Activated CD4-positive, CD25-positive, alpha-beta regulatory T cell treated with anti-CD3 and anti-CD28 coated beads, Interleukin-2, amount 50 U/mL, for 16 hours (primary cell): Measurements from ENCODE around the gene SLMAP.
A peak's percentile ranks its signal among the peaks of the same experiment; 100 is the strongest.

Experiments
- DNase-seq: peaks from one replicate; pipeline ENCODE4 v3.0.0-alpha.2; 2020; ENCODE audit warnings: low read depth, low spot score

SLMAP gene, protein sequence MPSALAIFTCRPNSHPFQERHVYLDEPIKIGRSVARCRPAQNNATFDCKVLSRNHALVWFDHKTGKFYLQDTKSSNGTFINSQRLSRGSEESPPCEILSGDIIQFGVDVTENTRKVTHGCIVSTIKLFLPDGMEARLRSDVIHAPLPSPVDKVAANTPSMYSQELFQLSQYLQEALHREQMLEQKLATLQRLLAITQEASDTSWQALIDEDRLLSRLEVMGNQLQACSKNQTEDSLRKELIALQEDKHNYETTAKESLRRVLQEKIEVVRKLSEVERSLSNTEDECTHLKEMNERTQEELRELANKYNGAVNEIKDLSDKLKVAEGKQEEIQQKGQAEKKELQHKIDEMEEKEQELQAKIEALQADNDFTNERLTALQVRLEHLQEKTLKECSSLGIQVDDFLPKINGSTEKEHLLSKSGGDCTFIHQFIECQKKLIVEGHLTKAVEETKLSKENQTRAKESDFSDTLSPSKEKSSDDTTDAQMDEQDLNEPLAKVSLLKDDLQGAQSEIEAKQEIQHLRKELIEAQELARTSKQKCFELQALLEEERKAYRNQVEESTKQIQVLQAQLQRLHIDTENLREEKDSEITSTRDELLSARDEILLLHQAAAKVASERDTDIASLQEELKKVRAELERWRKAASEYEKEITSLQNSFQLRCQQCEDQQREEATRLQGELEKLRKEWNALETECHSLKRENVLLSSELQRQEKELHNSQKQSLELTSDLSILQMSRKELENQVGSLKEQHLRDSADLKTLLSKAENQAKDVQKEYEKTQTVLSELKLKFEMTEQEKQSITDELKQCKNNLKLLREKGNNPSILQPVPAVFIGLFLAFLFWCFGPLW

DNA sequence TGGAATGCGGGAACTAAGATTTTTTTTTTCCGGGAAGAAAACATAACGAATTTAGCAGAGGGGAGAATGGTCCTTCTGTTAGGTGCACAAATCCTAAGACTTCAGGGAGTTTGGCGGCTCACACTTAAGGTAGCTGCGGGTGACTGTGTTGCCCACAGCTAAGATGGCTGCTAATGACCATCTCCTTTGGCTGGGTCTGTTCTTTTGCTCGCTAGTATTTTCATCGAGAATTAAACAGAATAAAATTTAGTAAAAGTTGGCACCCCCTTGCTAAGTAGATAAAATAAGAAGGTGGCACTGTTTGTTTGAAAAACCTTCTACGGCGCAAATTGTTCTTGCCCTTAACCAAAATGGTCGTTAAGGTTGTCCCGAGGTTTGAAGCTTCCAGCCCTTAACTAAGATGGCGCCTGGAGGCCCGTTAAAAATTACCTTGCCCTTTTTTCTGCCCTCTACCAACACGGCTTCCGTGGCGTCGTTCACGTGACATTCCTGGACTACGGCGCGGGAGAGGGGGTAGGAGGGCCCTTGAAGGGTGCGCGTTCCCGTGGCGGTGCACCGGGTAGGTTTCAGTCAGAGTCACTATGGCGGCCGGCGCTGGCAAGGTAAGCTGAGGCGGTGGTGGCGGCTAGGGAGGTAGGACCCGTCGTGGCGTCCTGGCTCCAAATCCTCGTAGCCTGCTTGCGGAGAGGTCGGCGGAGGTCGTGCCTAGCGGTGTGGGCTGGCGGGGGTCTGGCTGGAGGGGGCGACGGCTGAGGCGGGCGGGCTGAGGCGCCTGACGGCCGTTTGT is at the start of gene SLMAP:
Gene SLMAP (plus strand): TSS at position 569 of the 787 bp plus-strand sequence. CDS start 1,343 bp downstream, outside the sequence.
- DNase-seq, result peak; percentile 96

DNA sequence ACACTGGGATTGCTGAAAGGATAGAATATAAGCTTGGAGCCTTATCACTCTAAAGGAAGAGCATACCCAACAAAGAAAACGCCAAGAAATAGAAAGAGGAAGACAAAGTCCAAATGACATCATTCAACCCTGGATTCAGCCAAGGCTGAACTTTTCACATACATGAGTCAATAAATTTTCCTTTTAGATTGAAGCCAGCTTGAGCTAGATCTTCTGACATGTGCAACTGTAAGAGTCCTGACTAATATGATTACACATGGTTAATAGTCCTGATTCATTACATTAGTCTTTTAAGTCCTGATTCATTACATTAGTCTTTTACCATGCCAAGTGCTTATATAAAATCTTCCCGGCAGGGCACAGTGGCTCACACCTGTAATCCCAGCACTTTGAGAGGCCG is 49.6 kb upstream of the SLMAP start:
- no peak for DNase-seq

DNA sequence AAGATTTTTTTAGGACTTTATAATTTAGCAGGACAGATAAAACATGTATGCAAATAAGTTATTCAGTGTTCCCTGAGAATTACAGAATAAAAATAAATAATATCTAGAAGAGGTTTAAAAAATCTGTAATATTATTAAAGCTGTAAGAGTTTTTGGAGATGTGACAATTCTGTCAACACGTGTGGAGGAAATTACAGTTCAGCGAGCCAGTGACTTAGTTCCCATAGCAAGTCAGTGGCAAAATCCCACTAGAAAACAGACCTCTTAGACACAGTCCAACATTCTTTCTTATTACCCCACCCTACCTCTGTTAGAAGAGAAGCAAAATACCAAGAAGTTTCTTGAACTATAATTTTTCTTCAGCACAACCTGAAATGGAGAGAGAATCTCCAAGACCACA is 47.1 kb upstream of the SLMAP start:
- no peak for DNase-seq

DNA sequence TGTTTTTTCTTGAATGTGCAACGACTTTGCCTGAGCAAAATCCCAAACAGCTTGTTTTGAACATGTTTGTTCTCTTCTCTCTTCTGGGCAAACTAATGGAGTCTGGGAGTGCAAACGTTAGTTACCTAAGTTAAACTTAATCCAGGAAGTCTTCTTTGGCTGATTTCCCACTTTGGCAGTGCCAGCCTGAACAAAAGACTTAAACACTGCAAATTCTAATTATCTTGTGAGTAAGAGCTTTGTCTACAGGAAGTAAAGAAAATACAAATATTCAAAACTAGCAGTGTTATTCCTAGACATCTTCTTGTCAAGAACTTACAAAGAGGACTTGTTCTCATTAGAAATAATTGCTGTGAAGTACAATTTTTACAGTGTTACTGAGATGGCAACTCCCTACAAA is 46.5 kb upstream of the SLMAP start:
- no peak for DNase-seq

DNA sequence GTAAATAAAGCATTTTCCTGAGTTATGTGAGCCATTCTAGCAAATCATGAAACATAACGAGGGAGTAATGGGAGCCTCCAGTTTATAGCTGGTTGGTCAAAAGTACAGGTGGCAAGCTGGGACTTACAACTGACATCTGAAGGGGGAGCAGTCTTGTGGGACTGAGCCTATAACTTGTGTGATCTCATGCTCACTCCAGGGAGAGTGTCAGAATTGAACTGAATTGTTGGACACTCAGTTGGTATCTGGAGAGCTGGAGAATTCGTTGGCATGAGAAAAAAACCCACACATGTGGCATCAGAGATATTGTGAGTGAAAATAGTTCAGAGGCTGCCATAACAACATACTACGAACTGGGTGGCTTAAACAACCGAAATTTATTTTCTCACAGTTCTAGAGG is 40.4 kb upstream of the SLMAP start:
- DNase-seq, result no peak

DNA sequence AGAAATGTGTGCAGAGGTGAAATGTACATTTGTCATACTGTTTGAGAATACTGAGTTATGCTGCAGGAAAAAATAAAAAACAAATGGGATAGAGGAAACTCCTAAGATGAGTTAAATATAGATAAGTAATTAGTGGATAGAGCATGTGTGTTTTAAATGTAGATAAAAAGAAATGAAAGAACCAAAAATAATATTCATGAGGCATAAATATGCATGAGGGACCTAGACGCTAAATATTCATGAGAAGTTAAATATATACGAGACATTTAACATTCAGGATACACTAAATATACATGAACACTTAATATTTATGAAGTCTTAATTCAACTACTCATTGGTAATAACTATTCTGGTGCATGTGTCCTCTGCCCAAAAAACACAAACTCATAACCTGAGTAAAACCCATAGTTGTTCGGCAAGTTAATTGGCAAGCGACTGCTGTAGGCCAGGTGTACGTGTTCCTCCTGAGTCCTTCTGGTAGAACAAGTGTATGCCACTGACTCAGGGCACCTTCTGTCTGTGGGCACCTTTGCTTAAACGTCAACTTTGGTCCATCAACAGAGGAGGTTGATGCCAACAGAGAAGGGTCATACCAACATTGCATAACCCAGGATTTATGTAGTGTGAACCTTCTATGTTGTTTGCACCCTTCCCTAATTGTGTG is 38.8 kb upstream of the SLMAP start:
- DNase-seq, result no peak

DNA sequence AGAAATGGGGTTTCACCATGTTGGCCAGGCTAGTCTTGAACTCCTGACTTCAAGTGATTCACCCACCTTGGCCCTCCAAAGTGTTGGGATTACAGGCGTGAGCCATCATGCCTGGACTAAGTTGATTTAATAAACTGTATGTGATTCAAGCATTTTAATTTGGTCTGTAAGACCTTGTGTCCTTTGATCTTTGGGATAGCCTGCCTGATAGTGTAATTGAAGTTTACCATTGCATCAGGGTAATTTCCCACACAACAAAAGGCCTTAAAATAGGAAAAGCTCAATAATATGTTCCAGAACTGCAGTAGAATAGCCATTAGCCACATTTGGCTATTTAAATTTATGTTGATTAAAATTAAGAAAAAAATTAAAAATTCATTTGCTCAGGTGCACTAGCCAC is 38.0 kb upstream of the SLMAP start:
- no peak for DNase-seq

DNA sequence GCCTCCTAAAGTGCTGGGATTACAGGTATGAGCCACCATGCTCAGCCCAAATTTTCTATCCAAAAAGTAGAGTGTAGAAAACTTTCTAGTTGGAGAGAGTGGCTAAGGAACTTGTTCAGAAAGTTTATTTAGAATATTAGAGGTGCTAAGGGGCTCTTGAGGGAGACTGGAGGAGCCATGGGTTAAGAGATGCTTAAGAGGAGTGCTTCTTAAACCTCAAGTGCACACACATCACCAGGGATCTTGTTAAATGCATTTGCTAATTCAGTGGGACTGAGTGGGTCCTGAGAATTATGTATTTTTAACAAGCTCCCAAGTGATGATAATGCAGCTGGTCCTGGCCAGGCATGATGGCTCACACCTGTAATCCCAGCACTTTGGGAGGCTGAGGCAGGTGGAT is 29.7 kb upstream of the SLMAP start:
- DNase-seq, result no peak

DNA sequence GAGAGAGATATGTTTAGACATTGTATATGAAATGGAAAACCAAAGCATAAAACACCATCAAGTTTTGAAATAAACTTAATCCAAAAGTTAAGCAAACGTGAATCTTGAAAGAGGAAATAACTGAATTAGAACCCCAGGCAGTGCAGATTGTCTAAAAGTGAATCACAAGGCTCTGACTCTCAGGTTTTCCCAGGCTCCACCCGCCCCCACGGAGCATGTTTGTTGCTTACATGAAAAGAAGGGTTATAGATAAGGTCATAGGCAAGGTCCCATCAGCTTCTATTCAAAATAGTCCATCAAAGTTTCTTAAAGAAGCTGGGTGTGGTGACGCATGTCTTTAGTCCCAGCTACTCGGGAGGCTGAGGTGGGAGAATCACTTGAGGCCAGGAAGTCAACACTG is 29.0 kb upstream of the SLMAP start:
- no peak for DNase-seq

DNA sequence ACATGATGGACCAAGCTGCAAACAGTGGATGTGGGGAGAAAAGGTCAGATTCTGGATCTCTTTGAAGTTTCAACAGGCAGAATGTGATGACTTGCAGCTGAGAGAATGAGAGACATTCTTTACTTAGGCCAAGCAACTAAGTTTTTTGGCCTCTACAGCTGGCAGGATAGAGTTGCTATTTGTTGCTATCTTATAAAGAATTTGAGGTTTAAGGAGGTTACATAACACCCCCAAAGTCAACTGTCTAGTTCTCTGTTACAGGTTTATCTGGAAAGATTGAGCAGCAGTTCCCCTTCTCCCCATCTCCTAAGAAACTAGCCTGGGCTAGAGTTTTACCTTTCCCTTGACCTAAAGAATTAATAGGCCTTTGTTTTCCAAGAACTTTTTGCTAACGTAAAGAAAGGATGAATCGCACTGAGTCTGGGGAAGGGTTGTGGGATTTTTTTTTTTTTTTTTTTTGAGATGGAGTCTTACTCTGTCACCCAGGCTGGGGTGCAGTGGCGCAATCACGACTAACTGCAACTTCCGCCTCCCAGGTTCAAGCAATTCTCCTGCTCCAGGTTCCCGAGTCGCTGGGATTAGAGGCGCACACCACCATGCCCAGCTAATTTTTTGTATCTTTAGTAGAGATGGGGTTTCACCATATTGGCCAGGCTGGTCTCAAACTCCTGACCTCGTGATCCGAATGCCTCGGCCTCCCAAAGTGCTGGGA is 26.6 kb upstream of the SLMAP start:
- DNase-seq, result no peak

DNA sequence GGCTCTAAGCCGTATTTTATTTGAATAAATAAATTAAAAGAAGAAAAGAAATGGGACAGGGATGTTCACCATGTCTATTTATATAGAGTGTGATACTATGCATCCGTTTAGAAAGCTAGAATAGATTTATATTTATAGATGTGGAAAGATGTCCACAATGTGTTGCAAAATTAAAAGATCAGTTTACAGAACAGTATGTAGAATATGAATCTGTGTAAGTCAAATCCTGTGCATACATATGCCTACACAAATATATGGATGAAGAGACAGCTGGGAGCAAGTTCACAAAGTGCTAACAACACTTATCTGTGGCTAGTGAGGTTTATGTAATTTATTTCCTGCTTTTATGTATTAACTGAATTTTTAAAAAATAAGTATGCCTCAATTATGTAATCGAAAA is 25.4 kb upstream of the SLMAP start:
- no peak for DNase-seq

DNA sequence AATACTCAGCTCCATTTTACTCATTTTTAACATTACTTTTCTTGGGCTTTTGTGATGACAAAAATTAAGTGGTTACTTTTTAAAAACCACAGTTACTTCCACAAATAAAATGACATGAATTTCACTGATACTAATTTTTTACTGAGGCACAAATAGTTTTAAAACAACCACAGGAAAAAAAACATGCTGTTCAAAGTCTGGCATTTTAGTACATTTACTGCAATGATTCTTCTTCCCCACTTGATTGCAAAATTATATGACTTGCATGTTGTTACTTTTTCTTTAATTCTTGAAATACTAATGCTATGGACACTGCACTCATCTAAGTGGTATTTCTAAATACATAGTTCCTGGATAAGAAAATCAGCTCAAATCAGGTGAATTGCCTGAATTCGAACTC is 24.8 kb upstream of the SLMAP start:
- no peak for DNase-seq

DNA sequence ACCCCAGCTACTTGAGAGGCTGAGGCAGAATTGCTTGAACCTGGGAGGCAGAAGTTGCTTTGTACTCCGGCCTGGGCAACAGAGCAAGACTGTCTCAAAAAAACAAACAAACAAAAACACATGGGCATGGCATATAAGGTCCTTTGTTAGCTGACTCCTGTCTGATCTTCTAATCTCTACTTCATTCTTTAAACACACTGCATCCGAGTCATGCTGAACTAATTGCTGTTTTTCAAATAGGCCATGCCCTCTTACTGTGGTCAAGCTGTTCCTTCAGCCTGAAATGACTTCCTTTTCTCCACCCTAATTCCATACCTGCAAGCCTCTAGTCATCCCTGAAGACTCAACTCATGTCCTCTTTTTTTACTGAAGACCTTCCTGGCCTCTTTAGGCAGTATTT is 22.3 kb upstream of the SLMAP start:
- no peak for DNase-seq

DNA sequence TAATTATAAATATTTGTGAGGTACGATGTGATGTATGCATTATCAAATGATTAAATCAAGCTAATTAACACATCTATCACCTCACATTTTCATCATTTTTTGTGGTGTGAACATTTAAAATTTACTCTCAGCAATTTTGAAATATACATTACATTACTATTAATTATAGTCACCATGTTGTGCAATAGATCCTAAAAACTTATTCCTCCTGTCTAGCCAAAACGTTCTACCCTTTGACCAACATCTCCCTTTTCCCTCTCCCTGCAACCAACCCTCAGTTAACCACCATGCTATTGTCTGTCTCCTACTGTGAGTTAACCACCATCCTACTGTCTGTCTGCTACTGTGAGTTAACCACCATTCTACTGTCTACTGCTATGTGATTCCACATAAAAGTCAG is 20.7 kb upstream of the SLMAP start:
- DNase-seq, result no peak

DNA sequence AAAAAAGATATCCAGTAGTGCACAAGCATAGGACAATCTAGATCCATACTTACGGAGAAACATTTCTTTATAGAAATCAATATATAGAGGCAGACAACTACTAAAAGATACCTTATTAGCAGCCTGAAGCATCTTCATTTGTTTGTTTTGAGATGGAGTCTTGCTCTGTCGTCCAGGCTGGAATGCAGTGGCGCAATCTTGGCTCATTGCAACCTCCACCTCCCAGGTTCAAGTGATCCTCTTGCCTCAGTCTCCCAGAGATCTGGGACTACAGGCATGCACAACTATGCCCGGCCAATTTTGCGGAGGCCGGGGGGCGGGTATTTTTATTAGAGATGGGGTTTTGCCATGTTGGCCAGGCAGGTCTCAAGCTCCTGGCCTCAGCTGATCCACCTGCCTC is 18.3 kb upstream of the SLMAP start:
- no peak for DNase-seq

DNA sequence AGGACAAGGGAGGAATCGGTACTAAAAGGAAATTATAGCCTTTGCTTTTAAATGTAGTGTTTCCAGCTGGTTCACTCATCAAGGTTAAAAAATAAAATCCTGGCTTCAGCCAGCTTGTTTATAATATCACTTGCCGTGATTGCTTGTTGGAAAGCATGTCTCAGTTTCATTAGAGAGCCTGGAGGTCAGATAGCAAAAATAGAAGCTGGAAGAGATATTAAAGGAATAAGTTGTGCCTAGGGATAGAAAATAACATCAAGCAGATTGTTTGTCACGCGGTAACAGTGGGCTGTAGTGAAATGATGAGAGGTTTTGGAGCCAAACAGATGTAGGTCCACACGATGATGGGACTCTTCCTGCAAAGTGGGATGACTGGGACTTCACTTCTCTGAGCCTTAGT is 17.7 kb upstream of the SLMAP start:
- no peak for DNase-seq

DNA sequence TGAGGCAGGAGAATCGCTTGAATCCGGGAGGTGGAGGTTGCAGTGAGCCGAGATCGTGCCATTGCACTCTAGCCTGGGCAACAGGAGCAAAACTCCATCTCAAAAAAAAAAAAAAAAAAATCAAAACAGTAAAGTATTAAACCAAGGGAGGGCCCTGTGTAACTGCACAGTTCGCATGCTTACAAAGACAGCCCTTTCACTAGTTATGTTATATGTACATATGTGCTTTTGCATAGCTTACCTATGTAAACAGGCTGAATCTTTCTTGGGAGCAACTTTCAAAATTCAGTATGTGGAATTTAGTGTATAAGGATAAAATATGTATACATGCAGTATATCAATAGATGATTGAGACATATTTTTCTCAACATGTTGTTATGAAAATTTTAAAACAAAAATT is 16.1 kb upstream of the SLMAP start:
- no peak for DNase-seq

DNA sequence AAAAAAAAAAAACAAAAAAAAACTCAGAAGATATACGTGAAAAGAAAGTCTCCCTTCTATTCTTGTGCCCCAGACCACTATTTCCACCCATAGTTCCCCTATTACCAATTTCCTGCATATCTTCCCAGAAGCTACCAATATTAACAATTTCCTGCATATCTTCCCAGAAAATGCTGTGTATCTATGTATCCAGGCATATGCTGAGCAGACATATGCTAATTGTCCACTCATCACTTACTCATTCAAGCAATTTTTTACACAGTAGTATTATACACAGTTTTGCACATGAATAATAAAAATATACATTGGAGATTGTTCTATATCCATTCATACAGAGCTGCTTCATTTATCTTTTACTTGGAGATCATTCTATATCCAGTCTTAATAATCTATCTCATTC is 12.6 kb upstream of the SLMAP start:
- DNase-seq, result no peak

DNA sequence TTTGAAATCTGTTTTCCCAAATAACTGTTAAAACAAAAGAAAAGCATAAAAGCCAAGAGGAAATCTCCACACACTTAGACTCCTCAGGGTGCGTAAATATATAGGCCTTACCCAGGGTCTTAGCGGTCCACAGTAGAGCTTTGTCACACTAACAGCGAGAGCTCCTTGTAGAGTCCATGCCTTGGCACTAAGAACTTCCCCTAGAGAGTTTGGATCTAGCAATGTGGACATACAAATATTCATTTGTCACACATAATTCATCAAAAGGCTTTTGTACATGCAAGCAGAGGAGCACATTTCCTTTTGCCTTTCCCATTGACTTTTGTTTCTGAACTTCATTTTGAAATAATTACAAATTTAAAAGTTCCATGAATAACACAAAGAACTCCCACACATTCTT is 11.0 kb upstream of the SLMAP start:
- DNase-seq, result no peak

DNA sequence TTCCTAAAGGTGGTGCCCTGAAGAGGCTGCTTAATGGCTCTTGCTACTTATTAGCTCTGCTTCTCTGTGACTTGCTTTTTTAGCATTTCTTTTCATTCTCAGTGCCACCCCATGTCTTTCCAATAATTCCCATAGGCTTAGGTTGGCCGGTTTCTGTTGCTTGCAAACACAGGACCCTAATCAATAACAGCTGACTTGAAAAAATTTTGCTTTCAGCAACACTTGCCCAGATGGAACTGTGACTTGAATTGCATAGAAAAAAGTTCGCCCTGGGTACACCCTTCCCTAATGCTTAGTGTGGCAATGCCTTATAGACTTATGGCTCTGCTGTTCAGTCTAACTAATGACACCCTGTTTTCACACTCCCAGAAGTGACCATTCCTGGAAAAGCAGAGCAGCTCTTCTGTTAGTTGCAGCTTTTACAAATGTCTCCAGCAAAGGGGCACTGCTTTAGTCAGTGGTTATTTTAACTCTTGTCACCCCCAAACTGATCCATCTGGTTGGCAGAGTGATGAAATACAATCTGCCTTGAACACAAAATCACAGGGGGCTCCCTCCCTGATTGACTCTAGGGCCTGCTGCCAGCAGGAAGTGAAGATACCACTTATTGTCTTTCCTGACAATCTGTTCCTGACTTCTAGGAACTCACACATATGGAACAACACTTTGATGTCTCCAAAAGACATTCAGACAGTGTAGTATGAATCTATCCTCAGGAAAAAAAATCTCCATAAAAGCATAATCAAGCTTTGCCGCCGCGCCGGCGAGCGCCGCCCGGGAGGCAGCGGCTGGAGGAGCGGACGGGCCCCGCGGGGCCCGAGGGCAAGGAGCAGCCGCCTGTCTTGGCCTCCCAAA is 9.7 kb upstream of the SLMAP start:
- DNase-seq, result no peak
